NCI-H2029 treated with DMSO at 0.1 percent for 48 hours (cell line): ENCODE data around the gene SBNO2.
"Not testable (repeated sequence)": the region's sequence is repeated elsewhere in the genome, so short reads cannot be mapped to it uniquely, and the experiment has no call there.

ENCODE experiments used
- DNase-seq: peaks from one replicate; lab custom pipeline; 2025; lab: John Stamatoyannopoulos, UW

SBNO2 gene

GRCh38 chr19:1208830-1209229 is 34.8 kb upstream of the SBNO2 start:
- DNase-seq, result not testable (repeated sequence)

GRCh38 chr19:1206864-1207450 is 32.9 kb upstream of the SBNO2 start:
- DNase-seq, result no peak

GRCh38 chr19:1206150-1206863 is 32.2 kb upstream of the SBNO2 start:
- no peak for DNase-seq

- DNase-seq, result peak; percentile 82
Measured at GRCh38 chr19:1205114-1206099, 31.3 kb upstream of the SBNO2 start, which contains the start of gene STK11. Gene STK11, plus strand, starts transcription at chr19:1205778. Its CDS starts 1,136 bp downstream, at chr19:1206914.

GRCh38 chr19:1200614-1201013 is 26.5 kb upstream of the SBNO2 start:
- DNase-seq, result not testable (repeated sequence)

GRCh38 chr19:1199531-1199930 is 25.5 kb upstream of the SBNO2 start:
- DNase-seq, result no peak

- DNase-seq, result no peak
Measured at GRCh38 chr19:1189419-1189818, 15.4 kb upstream of the SBNO2 start.

- no peak for DNase-seq
Measured at GRCh38 chr19:1183543-1184172, 9.6 kb upstream of the SBNO2 start.

- DNase-seq, result no peak
Measured at GRCh38 chr19:1182727-1183126, 8.7 kb upstream of the SBNO2 start.

GRCh38 chr19:1182068-1182467 is 8.0 kb upstream of the SBNO2 start:
- no peak for DNase-seq

- no peak for DNase-seq
Measured at GRCh38 chr19:1181606-1182005, 7.5 kb upstream of the SBNO2 start.

GRCh38 chr19:1177322-1178114 is 3.5 kb upstream of the SBNO2 start:
- no peak for DNase-seq

- DNase-seq, result no peak
Measured at GRCh38 chr19:1173159-1173844, 766 bp downstream of the SBNO2 start.

- no peak for DNase-seq
Measured at GRCh38 chr19:1172353-1173158, 1.5 kb downstream of the SBNO2 start.

- DNase-seq, result no peak
Measured at GRCh38 chr19:1171755-1172352, 2.2 kb downstream of the SBNO2 start.

GRCh38 chr19:1170938-1171754 is 2.9 kb downstream of the SBNO2 start:
- DNase-seq, result no peak

- no peak for DNase-seq
Measured at GRCh38 chr19:1169921-1170885, 3.9 kb downstream of the SBNO2 start.
